Fibroblast of lung (primary cell): ENCODE data around the gene NIT1. TPM values are rescaled to one million over a fixed set of nuclear protein-coding genes. Genes with fewer than 3 reads are reported as not detected.

Experiments used
- DNase-seq, 2 donors: peaks; one replicate each; pipeline versions ENCODE4 v3.0.0 to v3.0.0-alpha.2; 2010; ENCODE audit warnings: low read depth in 2 of 2
- H2AFZ ChIP-seq: 2 replicates; pipeline ENCODE4 v1.5.1; 2012; ENCODE audit warnings: low read length, control low read depth, inconsistent platforms
- H3K27ac ChIP-seq: 2 replicates; pipeline ENCODE4 v1.5.1; 2011; ENCODE audit warnings: low read length, control low read depth; ENCODE audit not compliant: insufficient read depth
- H3K27me3 ChIP-seq: 2 replicates; pipeline ENCODE4 v1.5.1; 2011; ENCODE audit warnings: mild to moderate bottlenecking, low read length; ENCODE audit not compliant: control insufficient read depth, insufficient read depth
- H3K36me3 ChIP-seq: 2 replicates; pipeline ENCODE4 v1.5.1; 2011; ENCODE audit warnings: low read length; ENCODE audit not compliant: control insufficient read depth, insufficient read depth
- H3K4me1 ChIP-seq: 2 replicates; pipeline ENCODE4 v1.5.1; 2011; ENCODE audit warnings: low read length; ENCODE audit not compliant: control insufficient read depth, insufficient read depth; ENCODE audit errors: extremely low read depth
- H3K4me2 ChIP-seq: 2 replicates; pipeline ENCODE4 v1.5.1; 2011; ENCODE audit warnings: low read length, control low read depth; ENCODE audit not compliant: insufficient read depth; ENCODE audit errors: extremely low read depth
- H3K4me3 ChIP-seq, 4 experiments: fragments of 200-600 bp in 1 of 4; sonication (generic) in 1 of 4; replicated peaks in 1 of 4; 2 replicates each; pipeline ENCODE4 v1.5.1; 2011 to 2016; ENCODE audit warnings: low read length in 4 of 4, low read depth in 3 of 4, mild to moderate bottlenecking in 3 of 4, control low read depth in 2 of 4, inconsistent platforms in 1 of 4, mixed read lengths in 1 of 4; ENCODE audit not compliant: insufficient read depth in 1 of 4; ENCODE audit errors: control extremely low read depth in 1 of 4
- H3K79me2 ChIP-seq: 2 replicates; pipeline ENCODE4 v1.5.1; 2012; ENCODE audit warnings: mild to moderate bottlenecking, low read length, inconsistent platforms; ENCODE audit not compliant: control insufficient read depth, insufficient read depth
- H3K9ac ChIP-seq: 2 replicates; pipeline ENCODE4 v1.5.1; 2011; ENCODE audit warnings: mild to moderate bottlenecking, low read length, control low read depth; ENCODE audit not compliant: insufficient read depth
- H3K9me3 ChIP-seq: 2 replicates; pipeline ENCODE4 v1.5.1; 2012; ENCODE audit warnings: low read depth, low read length; ENCODE audit not compliant: control insufficient read depth, insufficient read depth
- H4K20me1 ChIP-seq: 2 replicates; pipeline ENCODE4 v1.5.1; 2011; ENCODE audit warnings: low read length; ENCODE audit not compliant: control insufficient read depth, insufficient read depth; ENCODE audit errors: extremely low read depth
- CTCF ChIP-seq, 2 donors: IDR thresholded peaks in 1 of 2; conservative IDR thresholded peaks in 1 of 2; 1 replicate in 1 of 2; 2 replicates in 1 of 2; pipeline ENCODE4 v1.5.1; 2011 to 2012; ENCODE audit warnings: low read length in 2 of 2, control low read depth in 1 of 2, inconsistent platforms in 1 of 2, low read depth in 1 of 2, mild to moderate bottlenecking in 1 of 2
- EZH2 ChIP-seq: IDR thresholded peaks from 2 replicates; pipeline ENCODE4 v1.5.1; 2012; ENCODE audit warnings: low read length, control low read depth, mild to moderate bottlenecking; ENCODE audit errors: missing control alignments
- polyA plus RNA-seq, 2 donors: library from polyadenylated mRNA; depleted of rRNA in 1 of 2; stranded (reverse) in 1 of 2; unstranded in 1 of 2; fragments of >200 nt; gene quantifications; 2 replicates each; pipeline ENCODE4 v1.2.1, GENCODE V29; 2011 to 2012; ENCODE audit warnings: missing spikeins in 1 of 2
- total RNA-seq: library from RNA; depleted of rRNA; stranded (reverse); fragments of >200 nt; gene quantifications from 2 replicates; pipeline ENCODE4 v1.2.1, GENCODE V29; 2014

The NIT1 gene
- total and polyA plus RNA-seq, 2 donors (not counting 1 experiment from before 2014, with no cell fraction given): 30.6 to 42.6 TPM

GRCh38 chr1:161086457-161086856, 31.4 kb upstream of the NIT1 start:
- Histone ChIP-seq H3K27ac (no peak overlapping the region), H2AFZ (no peak overlapping the region), H3K4me3 (no peak overlapping the region), H3K79me2 (no peaks in the 10 kb centered on the region), H3K36me3 (no peaks in the 10 kb centered on the region), H3K4me1 (peaks cover 21% of the 10 kb centered on the region), H3K9me3 (no peaks in the 10 kb centered on the region), H4K20me1 (no peaks in the 10 kb centered on the region), H3K27me3 (no peaks in the 10 kb centered on the region), H3K4me2 (no peak overlapping the region), H3K9ac (no peak overlapping the region)
- DNase-seq: no peak
- TF ChIP-seq CTCF (conservative IDR thresholded peaks at IDR 0.05 in 1 of 2, IDR thresholded peaks at IDR 0.05 in 1 of 2; ENCODE audit: low read depth in 1 of 2, low read length in 2 of 2) (no peak), EZH2 (no peak)

GRCh38 chr1:161088587-161089110, 29.3 kb upstream of the NIT1 start:
- Histone ChIP-seq H3K9ac (no peak overlapping the region), H3K4me2 (no peak overlapping the region), H3K4me3 (no peak overlapping the region), H2AFZ (no peak overlapping the region), H3K36me3 (no peaks in the 10 kb centered on the region), H3K79me2 (no peaks in the 10 kb centered on the region), H3K9me3 (no peaks in the 10 kb centered on the region), H3K27me3 (no peaks in the 10 kb centered on the region), H3K27ac (no peak overlapping the region), H4K20me1 (no peaks in the 10 kb centered on the region), H3K4me1 (peaks cover 18% of the 10 kb centered on the region)
- TF ChIP-seq EZH2: no peak
- TF ChIP-seq CTCF (conservative IDR thresholded peaks at IDR 0.05 in 1 of 2, IDR thresholded peaks at IDR 0.05 in 1 of 2; ENCODE audit: low read depth in 1 of 2, low read length in 2 of 2): no peak
- DNase-seq: peak in 1 of 2 donors; percentile 48

GRCh38 chr1:161089251-161089924, 28.5 kb upstream of the NIT1 start, which contains the start of gene NECTIN4:
TSS of gene NECTIN4 (minus strand) at chr1:161089558. CDS start at chr1:161089296, 262 bp downstream.
- TF ChIP-seq CTCF (conservative IDR thresholded peaks at IDR 0.05 in 1 of 2, IDR thresholded peaks at IDR 0.05 in 1 of 2; ENCODE audit: low read depth in 1 of 2, low read length in 2 of 2): no peak
- TF ChIP-seq EZH2: no peak
- Histone ChIP-seq H3K4me2 (no peak within 1 kb of the TSS), H3K27ac (no peak within 1 kb of the TSS), H2AFZ (no peak within 1 kb of the TSS), H3K4me3 (no peak within 1 kb of the TSS), H3K79me2 (no peaks in the 10 kb centered on the region), H3K9me3 (no peaks in the 10 kb centered on the region), H3K27me3 (no peaks in the 10 kb centered on the region), H3K4me1 (peaks cover 11% of the 10 kb centered on the region), H3K9ac (no peak within 1 kb of the TSS), H4K20me1 (no peaks in the 10 kb centered on the region), H3K36me3 (no peaks in the 10 kb centered on the region)
- DNase-seq: no peak
